HepG2 (cell line): ENCODE data around the gene LHX3. TPM values are rescaled to one million over a fixed set of nuclear protein-coding genes. Genes with fewer than 3 reads are reported as not detected.

Experiments used
- HDAC1 ChIP-seq: sonication (generic); formaldehyde crosslinking; IDR thresholded peaks from 2 replicates; pipeline ENCODE4 v1.5.1; 2020; ENCODE audit warnings: mild to moderate bottlenecking, missing genetic modification reagents
- HNF4A ChIP-seq: sonication (generic); formaldehyde crosslinking; IDR thresholded peaks from 2 replicates; pipeline ENCODE4 v1.4.0; 2020; ENCODE audit warnings: missing genetic modification reagents
- HNRNPL ChIP-seq: fragments of 200-400 bp; formaldehyde crosslinking; IDR thresholded peaks from 2 replicates; pipeline ENCODE4 v1.6.1; 2017; ENCODE audit warnings: mild to moderate bottlenecking, low read depth, low read length
- HOXA3 ChIP-seq: sonication (generic); formaldehyde crosslinking; IDR thresholded peaks from 2 replicates; pipeline ENCODE4 v1.5.0; 2020; ENCODE audit warnings: missing genetic modification reagents
- ISL2 ChIP-seq: sonication (generic); formaldehyde crosslinking; IDR thresholded peaks from 2 replicates; pipeline ENCODE4 v1.5.0; 2020; ENCODE audit warnings: missing genetic modification reagents
- KDM5B ChIP-seq: sonication (generic); formaldehyde crosslinking; IDR thresholded peaks from 2 replicates; pipeline ENCODE4 v1.4.0; 2020; ENCODE audit warnings: missing genetic modification reagents, mild to moderate bottlenecking, borderline replicate concordance
- MTA1 ChIP-seq: sonication (generic); formaldehyde crosslinking; IDR thresholded peaks from 2 replicates; pipeline ENCODE4 v1.4.0; 2020; ENCODE audit warnings: missing genetic modification reagents, mild to moderate bottlenecking, borderline replicate concordance
- RARA ChIP-seq: IDR thresholded peaks from 2 replicates; pipeline ENCODE4 v1.6.1; 2016; ENCODE audit warnings: missing genetic modification reagents, missing compliant biosample characterization
- RXRA ChIP-seq: sonication (generic); formaldehyde crosslinking; IDR thresholded peaks from 2 replicates; pipeline ENCODE4 v1.5.1; 2020; ENCODE audit warnings: missing genetic modification reagents
- SALL1 ChIP-seq: sonication (generic); formaldehyde crosslinking; IDR thresholded peaks from 2 replicates; pipeline ENCODE4 v1.8.0; 2022; ENCODE audit warnings: mild to moderate bottlenecking, missing genetic modification reagents
- SRSF9 ChIP-seq: fragments of 200-400 bp; formaldehyde crosslinking; IDR thresholded peaks from 2 replicates; pipeline ENCODE4 v1.6.1; 2018; ENCODE audit warnings: borderline replicate concordance, mild to moderate bottlenecking, low read depth, low read length; ENCODE audit not compliant: insufficient read depth, poor library complexity, severe bottlenecking
- ZMYM4 ChIP-seq: sonication (generic); formaldehyde crosslinking; IDR thresholded peaks from 2 replicates; pipeline ENCODE4 v1.8.1; 2023; ENCODE audit warnings: mild to moderate bottlenecking, missing genetic modification reagents
- ZNF264 ChIP-seq: sonication (generic); formaldehyde crosslinking; IDR thresholded peaks from 2 replicates; pipeline ENCODE4 v1.4.0; 2020; ENCODE audit warnings: missing genetic modification reagents
- ZNF747 ChIP-seq: sonication (generic); formaldehyde crosslinking; IDR thresholded peaks from 2 replicates; pipeline ENCODE4 v1.8.1; 2023; ENCODE audit warnings: missing genetic modification reagents, mild to moderate bottlenecking, borderline replicate concordance
- ZNF777 ChIP-seq: sonication (generic); formaldehyde crosslinking; IDR thresholded peaks from 2 replicates; pipeline ENCODE4 v1.4.0; 2020; ENCODE audit warnings: missing genetic modification reagents
- polyA plus RNA-seq, 8 experiments: library from polyadenylated mRNA; depleted of rRNA in 3 of 8; stranded (reverse) in 7 of 8; unstranded in 1 of 8; fragments of >200 nt; fragmentation: Illumina TruSeq in 4 of 8; extraction: Trizol in 4 of 8; gene quantifications; 2 replicates each; pipeline versions ENCODE4 v1.2.1 to v1.2.3, GENCODE V29; 2011 to 2016; ENCODE audit warnings: low read depth in 4 of 8, missing spikeins in 1 of 8, mixed read lengths in 1 of 8; ENCODE audit not compliant: insufficient read depth in 1 of 8
- total RNA-seq, 5 experiments: library from RNA; depleted of rRNA; stranded (reverse); fragments of >200 nt; fragmentation: Illumina TruSeq; extraction: Trizol; gene quantifications; 2 replicates each; pipeline ENCODE4 v1.2.3, GENCODE V29; 2016; ENCODE audit warnings: low read depth in 1 of 5
- TF ChIP-seq, protein P1 (sequence below): sonication (generic); formaldehyde crosslinking; IDR thresholded peaks from 2 replicates; pipeline ENCODE4 v1.8.1; 2023; ENCODE audit warnings: mild to moderate bottlenecking, moderate library complexity, missing genetic modification reagents
- TF ChIP-seq, protein P2 (sequence below): sonication (generic); formaldehyde crosslinking; IDR thresholded peaks from 2 replicates; pipeline ENCODE4 v1.4.0; 2020; ENCODE audit warnings: missing genetic modification reagents, borderline replicate concordance
- TF ChIP-seq, protein P3 (sequence below): sonication (generic); formaldehyde crosslinking; conservative IDR thresholded peaks from 2 replicates; pipeline ENCODE4 v1.4.0; 2020; ENCODE audit warnings: mild to moderate bottlenecking, missing genetic modification reagents, moderate library complexity
- TF ChIP-seq, protein P4 (sequence below): IDR thresholded peaks from 2 replicates; pipeline ENCODE4 v1.4.0; 2020; ENCODE audit warnings: mild to moderate bottlenecking, missing genetic modification reagents

LHX3 gene
- total and polyA plus RNA-seq, 2 of the 13 experiments (the other 11 are each of a cell fraction or from before 2014, with no cell fraction given), result not detected

DNA sequence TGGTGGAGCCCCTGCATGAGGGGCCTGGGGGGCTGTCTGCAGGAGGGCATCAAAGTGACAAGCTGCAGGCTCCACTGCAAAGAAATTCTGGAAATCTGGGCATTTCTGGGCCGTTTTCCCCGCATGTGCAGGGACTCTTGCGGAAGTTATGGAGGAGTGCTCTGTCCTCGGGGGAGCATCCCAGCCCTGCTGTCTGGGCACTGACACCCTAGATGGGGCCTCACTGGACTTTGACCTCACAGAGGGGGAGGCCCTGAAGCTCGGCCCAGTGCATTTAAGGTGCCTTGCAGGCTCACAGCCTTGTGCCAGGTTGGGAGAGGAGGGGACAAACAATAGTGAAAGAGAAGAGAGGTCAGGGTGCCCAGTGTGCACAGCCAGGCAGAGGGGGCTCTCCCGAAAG is 35.4 kb downstream of the LHX3 start (continued):
- TF ChIP-seq HDAC1 (CRISPR knock-in tag) (no peak), KDM5B (CRISPR knock-in tag) (no peak), MTA1 (CRISPR knock-in tag) (peak; percentile 18; the same call in 1 of the 2 replicates), ZNF264 (peak; percentile 100), HOXA3 (CRISPR knock-in tag) (peak; percentile 34; the same call in 1 of the 2 replicates), RXRA (CRISPR knock-in tag) (peak; percentile 85), SRSF9 (no peak), SALL1 (CRISPR knock-in tag) (peak; percentile 29; the same call in 1 of the 2 replicates), ISL2 (CRISPR knock-in tag) (no peak), ZNF777 (CRISPR knock-in tag) (peak; percentile 82), ZMYM4 (0 out of 2 replicates have a peak, but pooled peaks have one; percentile 16), ZNF747 (CRISPR knock-in tag) (no peak), RARA (no peak), HNF4A (CRISPR knock-in tag) (peak; percentile 95), HNRNPL (0 out of 2 replicates have a peak, but pooled peaks have one; percentile 72)
- TF ChIP-seq, protein P1, sequence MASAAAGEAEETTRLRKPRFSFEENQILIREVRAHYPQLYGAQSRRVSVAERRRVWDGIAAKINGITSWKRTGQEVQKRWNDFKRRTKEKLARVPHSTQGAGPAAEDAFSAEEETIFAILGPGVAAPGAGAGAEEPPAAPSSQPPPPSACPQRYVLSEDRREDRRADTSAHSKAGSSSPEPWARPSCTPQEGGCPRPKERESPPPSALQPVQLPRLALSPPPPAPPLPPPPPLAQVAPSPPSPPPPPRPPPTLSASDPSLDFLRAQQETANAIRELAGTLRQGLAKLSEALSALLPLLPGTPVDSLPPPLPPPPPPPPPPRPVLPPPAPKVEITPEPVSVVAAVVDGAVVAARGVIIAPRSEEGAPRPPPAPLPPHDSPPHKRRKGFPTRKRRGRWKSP (CRISPR knock-in tag), result no peak
- TF ChIP-seq, protein P2, sequence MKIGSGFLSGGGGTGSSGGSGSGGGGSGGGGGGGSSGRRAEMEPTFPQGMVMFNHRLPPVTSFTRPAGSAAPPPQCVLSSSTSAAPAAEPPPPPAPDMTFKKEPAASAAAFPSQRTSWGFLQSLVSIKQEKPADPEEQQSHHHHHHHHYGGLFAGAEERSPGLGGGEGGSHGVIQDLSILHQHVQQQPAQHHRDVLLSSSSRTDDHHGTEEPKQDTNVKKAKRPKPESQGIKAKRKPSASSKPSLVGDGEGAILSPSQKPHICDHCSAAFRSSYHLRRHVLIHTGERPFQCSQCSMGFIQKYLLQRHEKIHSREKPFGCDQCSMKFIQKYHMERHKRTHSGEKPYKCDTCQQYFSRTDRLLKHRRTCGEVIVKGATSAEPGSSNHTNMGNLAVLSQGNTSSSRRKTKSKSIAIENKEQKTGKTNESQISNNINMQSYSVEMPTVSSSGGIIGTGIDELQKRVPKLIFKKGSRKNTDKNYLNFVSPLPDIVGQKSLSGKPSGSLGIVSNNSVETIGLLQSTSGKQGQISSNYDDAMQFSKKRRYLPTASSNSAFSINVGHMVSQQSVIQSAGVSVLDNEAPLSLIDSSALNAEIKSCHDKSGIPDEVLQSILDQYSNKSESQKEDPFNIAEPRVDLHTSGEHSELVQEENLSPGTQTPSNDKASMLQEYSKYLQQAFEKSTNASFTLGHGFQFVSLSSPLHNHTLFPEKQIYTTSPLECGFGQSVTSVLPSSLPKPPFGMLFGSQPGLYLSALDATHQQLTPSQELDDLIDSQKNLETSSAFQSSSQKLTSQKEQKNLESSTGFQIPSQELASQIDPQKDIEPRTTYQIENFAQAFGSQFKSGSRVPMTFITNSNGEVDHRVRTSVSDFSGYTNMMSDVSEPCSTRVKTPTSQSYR (CRISPR knock-in tag), result peak; percentile 65; the same call in 1 of the 2 replicates
- TF ChIP-seq, protein P3, sequence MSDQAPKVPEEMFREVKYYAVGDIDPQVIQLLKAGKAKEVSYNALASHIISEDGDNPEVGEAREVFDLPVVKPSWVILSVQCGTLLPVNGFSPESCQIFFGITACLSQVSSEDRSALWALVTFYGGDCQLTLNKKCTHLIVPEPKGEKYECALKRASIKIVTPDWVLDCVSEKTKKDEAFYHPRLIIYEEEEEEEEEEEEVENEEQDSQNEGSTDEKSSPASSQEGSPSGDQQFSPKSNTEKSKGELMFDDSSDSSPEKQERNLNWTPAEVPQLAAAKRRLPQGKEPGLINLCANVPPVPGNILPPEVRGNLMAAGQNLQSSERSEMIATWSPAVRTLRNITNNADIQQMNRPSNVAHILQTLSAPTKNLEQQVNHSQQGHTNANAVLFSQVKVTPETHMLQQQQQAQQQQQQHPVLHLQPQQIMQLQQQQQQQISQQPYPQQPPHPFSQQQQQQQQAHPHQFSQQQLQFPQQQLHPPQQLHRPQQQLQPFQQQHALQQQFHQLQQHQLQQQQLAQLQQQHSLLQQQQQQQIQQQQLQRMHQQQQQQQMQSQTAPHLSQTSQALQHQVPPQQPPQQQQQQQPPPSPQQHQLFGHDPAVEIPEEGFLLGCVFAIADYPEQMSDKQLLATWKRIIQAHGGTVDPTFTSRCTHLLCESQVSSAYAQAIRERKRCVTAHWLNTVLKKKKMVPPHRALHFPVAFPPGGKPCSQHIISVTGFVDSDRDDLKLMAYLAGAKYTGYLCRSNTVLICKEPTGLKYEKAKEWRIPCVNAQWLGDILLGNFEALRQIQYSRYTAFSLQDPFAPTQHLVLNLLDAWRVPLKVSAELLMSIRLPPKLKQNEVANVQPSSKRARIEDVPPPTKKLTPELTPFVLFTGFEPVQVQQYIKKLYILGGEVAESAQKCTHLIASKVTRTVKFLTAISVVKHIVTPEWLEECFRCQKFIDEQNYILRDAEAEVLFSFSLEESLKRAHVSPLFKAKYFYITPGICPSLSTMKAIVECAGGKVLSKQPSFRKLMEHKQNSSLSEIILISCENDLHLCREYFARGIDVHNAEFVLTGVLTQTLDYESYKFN (CRISPR knock-in tag), result peak; percentile 79
- TF ChIP-seq, protein P4, sequence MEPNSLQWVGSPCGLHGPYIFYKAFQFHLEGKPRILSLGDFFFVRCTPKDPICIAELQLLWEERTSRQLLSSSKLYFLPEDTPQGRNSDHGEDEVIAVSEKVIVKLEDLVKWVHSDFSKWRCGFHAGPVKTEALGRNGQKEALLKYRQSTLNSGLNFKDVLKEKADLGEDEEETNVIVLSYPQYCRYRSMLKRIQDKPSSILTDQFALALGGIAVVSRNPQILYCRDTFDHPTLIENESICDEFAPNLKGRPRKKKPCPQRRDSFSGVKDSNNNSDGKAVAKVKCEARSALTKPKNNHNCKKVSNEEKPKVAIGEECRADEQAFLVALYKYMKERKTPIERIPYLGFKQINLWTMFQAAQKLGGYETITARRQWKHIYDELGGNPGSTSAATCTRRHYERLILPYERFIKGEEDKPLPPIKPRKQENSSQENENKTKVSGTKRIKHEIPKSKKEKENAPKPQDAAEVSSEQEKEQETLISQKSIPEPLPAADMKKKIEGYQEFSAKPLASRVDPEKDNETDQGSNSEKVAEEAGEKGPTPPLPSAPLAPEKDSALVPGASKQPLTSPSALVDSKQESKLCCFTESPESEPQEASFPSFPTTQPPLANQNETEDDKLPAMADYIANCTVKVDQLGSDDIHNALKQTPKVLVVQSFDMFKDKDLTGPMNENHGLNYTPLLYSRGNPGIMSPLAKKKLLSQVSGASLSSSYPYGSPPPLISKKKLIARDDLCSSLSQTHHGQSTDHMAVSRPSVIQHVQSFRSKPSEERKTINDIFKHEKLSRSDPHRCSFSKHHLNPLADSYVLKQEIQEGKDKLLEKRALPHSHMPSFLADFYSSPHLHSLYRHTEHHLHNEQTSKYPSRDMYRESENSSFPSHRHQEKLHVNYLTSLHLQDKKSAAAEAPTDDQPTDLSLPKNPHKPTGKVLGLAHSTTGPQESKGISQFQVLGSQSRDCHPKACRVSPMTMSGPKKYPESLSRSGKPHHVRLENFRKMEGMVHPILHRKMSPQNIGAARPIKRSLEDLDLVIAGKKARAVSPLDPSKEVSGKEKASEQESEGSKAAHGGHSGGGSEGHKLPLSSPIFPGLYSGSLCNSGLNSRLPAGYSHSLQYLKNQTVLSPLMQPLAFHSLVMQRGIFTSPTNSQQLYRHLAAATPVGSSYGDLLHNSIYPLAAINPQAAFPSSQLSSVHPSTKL (CRISPR knock-in tag), result 0 out of 2 replicates have a peak, but pooled peaks have one; percentile 17
